K562 (cell line): Measurements from ENCODE around the gene PON1. TPM values are rescaled to one million over a fixed set of nuclear protein-coding genes. Genes with fewer than 3 reads are reported as not detected.

ENCODE experiments used
- C11orf30 ChIP-seq: fragments of 450-650 bp; IDR thresholded peaks from 2 replicates; pipeline ENCODE4 v1.6.1; 2016; ENCODE audit warnings: low read depth, mild to moderate bottlenecking
- KLF13 ChIP-seq: fragments of 450-650 bp; IDR thresholded peaks from 2 replicates; pipeline ENCODE4 v1.6.1; 2016; ENCODE audit warnings: missing genetic modification characterization, low read depth, mild to moderate bottlenecking, missing compliant biosample characterization, moderate library complexity, borderline replicate concordance
- MAFK ChIP-seq: IDR thresholded peaks from 2 replicates; pipeline ENCODE4 v1.6.1; 2011; ENCODE audit warnings: low read length, improper control_type of control experiment
- SIN3B ChIP-seq: fragments of 450-650 bp; IDR thresholded peaks from 2 replicates; pipeline ENCODE4 v1.6.1; 2017; ENCODE audit warnings: low read depth, mild to moderate bottlenecking, moderate library complexity
- SLC30A9 ChIP-seq: fragments of 250-450 bp; sonication (Bioruptor Pico); IDR thresholded peaks from 2 replicates; pipeline ENCODE4 v1.8.0; 2022; ENCODE audit warnings: mild to moderate bottlenecking, moderate library complexity
- ZNF140 ChIP-seq: fragments of 250-450 bp; sonication (Bioruptor Pico); IDR thresholded peaks from 2 replicates; pipeline ENCODE4 v1.8.0; 2021; ENCODE audit warnings: moderate library complexity, mild to moderate bottlenecking, inconsistent platforms
- ZNF146 ChIP-seq: IDR thresholded peaks from one replicate; pipeline ENCODE4 v1.6.1; 2018; ENCODE audit warnings: missing compliant biosample characterization; ENCODE audit not compliant: unreplicated experiment
- ZNF717 ChIP-seq: fragments of 250-450 bp; sonication (Bioruptor Pico); IDR thresholded peaks from 2 replicates; pipeline ENCODE4 v1.5.0; 2021
- polyA plus RNA-seq, 8 experiments: library from polyadenylated mRNA; depleted of rRNA in 4 of 8; stranded (reverse) in 5 of 8; unstranded in 3 of 8; fragments of >200 nt; fragmentation: Nextera tagmentation in 2 of 8; fragmentation: Illumina TruSeq in 1 of 8; extraction: Ambion mirVana in 2 of 8; extraction: Trizol in 1 of 8; gene quantifications; 2 replicates each; pipeline versions ENCODE4 v1.2.1 to v1.2.3, GENCODE V29; 2011 to 2014; ENCODE audit warnings: inconsistent platforms in 1 of 8, missing spikeins in 1 of 8
- total RNA-seq, 7 experiments: library from RNA; depleted of rRNA in 6 of 7; stranded (reverse); fragments of >200 nt in 6 of 7; fragmentation: Illumina TruSeq in 2 of 7; extraction: Trizol in 2 of 7; gene quantifications; 2 replicates each; pipeline versions ENCODE4 v1.2.1 to v1.2.3, GENCODE V29; 2011 to 2021; ENCODE audit warnings: low replicate concordance in 1 of 7
- TF ChIP-seq, protein P1 (sequence below), 2 experiments: fragments of 450-650 bp; formaldehyde crosslinking in 1 of 2; IDR thresholded peaks; 2 replicates each; pipeline versions ENCODE4 v1.4.0 to v1.6.1; 2014 to 2020; ENCODE audit warnings: mild to moderate bottlenecking in 2 of 2, borderline replicate concordance in 1 of 2, low read depth in 1 of 2

The PON1 gene
- total and polyA plus RNA-seq, 9 of the 15 experiments (the other 6 are each of a cell fraction or from before 2014, with no cell fraction given): not detected

DNA sequence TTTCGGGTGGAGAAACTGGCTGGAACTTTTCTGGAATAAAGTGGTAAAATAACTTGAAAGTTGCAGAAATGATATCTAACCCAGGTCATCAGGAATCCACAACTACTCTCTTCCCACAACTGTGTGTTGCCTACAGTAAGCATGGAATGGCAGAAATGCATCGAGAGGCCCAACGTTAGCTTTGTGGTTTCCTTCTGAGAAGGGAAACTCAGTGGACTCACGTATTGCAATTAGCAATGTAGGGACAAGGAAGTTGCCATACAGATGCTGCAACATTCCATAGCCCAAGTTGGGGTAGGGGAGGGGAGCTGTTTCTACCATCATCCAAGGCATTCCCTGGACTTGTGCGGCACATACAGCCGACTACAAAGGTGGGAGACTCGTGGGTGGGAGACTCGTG, 1.9 kb downstream of the PON1 start (continued):
- TF ChIP-seq, protein P1, sequence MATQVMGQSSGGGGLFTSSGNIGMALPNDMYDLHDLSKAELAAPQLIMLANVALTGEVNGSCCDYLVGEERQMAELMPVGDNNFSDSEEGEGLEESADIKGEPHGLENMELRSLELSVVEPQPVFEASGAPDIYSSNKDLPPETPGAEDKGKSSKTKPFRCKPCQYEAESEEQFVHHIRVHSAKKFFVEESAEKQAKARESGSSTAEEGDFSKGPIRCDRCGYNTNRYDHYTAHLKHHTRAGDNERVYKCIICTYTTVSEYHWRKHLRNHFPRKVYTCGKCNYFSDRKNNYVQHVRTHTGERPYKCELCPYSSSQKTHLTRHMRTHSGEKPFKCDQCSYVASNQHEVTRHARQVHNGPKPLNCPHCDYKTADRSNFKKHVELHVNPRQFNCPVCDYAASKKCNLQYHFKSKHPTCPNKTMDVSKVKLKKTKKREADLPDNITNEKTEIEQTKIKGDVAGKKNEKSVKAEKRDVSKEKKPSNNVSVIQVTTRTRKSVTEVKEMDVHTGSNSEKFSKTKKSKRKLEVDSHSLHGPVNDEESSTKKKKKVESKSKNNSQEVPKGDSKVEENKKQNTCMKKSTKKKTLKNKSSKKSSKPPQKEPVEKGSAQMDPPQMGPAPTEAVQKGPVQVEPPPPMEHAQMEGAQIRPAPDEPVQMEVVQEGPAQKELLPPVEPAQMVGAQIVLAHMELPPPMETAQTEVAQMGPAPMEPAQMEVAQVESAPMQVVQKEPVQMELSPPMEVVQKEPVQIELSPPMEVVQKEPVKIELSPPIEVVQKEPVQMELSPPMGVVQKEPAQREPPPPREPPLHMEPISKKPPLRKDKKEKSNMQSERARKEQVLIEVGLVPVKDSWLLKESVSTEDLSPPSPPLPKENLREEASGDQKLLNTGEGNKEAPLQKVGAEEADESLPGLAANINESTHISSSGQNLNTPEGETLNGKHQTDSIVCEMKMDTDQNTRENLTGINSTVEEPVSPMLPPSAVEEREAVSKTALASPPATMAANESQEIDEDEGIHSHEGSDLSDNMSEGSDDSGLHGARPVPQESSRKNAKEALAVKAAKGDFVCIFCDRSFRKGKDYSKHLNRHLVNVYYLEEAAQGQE (IDR thresholded peaks at IDR 0.05; ENCODE audit: borderline replicate concordance): no peak
- TF ChIP-seq, protein P1 (CRISPR knock-in tag; IDR thresholded peaks at IDR 0.05; ENCODE audit: low read depth): no peak
- TF ChIP-seq MAFK (no peak), ZNF146 (CRISPR knock-in tag) (no peak), ZNF140 (CRISPR knock-in tag) (no peak), KLF13 (tag) (no peak), SIN3B (no peak), C11orf30 (no peak), SLC30A9 (no peak), ZNF717 (CRISPR knock-in tag) (no peak)
